Measurements from ENCODE around the gene NRXN3. TPM values are rescaled to one million over a fixed set of nuclear protein-coding genes. Genes with fewer than 3 reads are reported as not detected.

The NRXN3 gene
- polyA plus RNA-seq, 1 of the 3 experiments (the other 2 are of a cell fraction): 1.6 TPM

DNA sequence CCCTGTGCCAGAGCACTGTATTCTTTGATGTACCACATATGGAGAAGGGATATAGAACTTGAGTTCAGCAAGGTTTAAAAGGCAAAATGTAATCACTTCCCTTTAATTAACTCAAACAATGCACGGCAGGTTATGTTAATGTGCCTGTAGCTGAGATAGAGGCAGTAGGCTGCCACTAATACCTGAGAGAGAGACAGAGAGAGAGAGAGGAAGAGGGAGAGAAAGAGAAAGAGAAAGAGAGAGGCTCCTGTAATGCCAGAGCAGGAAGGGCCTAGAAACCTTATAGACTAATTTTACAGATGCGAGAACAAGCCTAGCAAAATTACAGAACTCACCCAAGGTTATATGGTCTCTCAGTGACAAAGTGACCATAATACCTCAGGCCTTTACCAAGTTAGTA lies 679.8 kb downstream of the NRXN3 start:
- no peaks in the 10 kb centered on the region for H3K27me3 ChIP-seq (ENCODE audit: insufficient read depth)
- DNase-seq: no peak
- no peak overlapping the region for H2AFZ ChIP-seq (ENCODE audit: low read depth)
- no peak overlapping the region for H3K4me2 ChIP-seq
- 69% methylated on average over 2 of the region's 2 CpGs for WGBS (ENCODE audit: low lambda C conversion rate)
- ChIA-PET CTCF (interaction anchor here (3.7 to 4.2 kb wide), 2 partner anchors 15 to 19 kb away, joined by 16 to 21 read pairs; no protein-coding TSS in a partner anchor), POLR2A (no interaction called here)
- no peak overlapping the region for H3K27ac ChIP-seq (ENCODE audit: low read depth in 2 of 2, low read length in 1 of 2)
- H3K79me2 ChIP-seq (ENCODE audit: insufficient read depth): no peaks in the 10 kb centered on the region
- no peaks in the 10 kb centered on the region for H4K20me1 ChIP-seq (ENCODE audit: insufficient read depth)
- no peaks in the 10 kb centered on the region for H3K9me3 ChIP-seq
- no peaks in the 10 kb centered on the region for H3F3A ChIP-seq (replicated peaks; ENCODE audit: insufficient read depth)
- H3K9me2 ChIP-seq: no peaks in the 10 kb centered on the region
- TF ChIP-seq FOXJ3 (CRISPR knock-in tag; IDR thresholded peaks at IDR 0.05): no peak
- TF ChIP-seq RAD21 (IDR thresholded peaks at IDR 0.05; ENCODE audit: low read length): no peak
- no peak for TF ChIP-seq NRF1 (IDR thresholded peaks at IDR 0.05; ENCODE audit: low read depth, low read length)
- TF ChIP-seq SIN3A (IDR thresholded peaks at IDR 0.05; ENCODE audit: borderline replicate concordance, low read depth, low read length): no peak
- no peak for TF ChIP-seq TAF1 (IDR thresholded peaks at IDR 0.05; ENCODE audit: borderline replicate concordance, low read depth, low read length)
- TF ChIP-seq TCF12 (IDR thresholded peaks at IDR 0.05): no peak
- no peak for TF ChIP-seq ZBTB33 (IDR thresholded peaks at IDR 0.05; ENCODE audit: borderline replicate concordance, low read depth)
- no peak for TF ChIP-seq SMC3 (IDR thresholded peaks at IDR 0.05; ENCODE audit: low read depth, low read length)
- no peak for TF ChIP-seq GABPA (IDR thresholded peaks at IDR 0.05; ENCODE audit: low read depth)
- TF ChIP-seq EZH2phosphoT487 (IDR thresholded peaks at IDR 0.05; ENCODE audit: borderline replicate concordance, low read depth): no peak
- no peak for TF ChIP-seq TEAD4 (IDR thresholded peaks at IDR 0.05; ENCODE audit: borderline replicate concordance, insufficient read depth)
- no peak for TF ChIP-seq NFIC (IDR thresholded peaks at IDR 0.05; ENCODE audit: borderline replicate concordance)
- TF ChIP-seq RCOR1 (IDR thresholded peaks at IDR 0.05; ENCODE audit: low read length): no peak
- no peak for TF ChIP-seq ELF1 (IDR thresholded peaks at IDR 0.05)
- no peak for TF ChIP-seq IRF3 (IDR thresholded peaks at IDR 0.05; ENCODE audit: low read depth, low read length)
- no peak for TF ChIP-seq POLR2AphosphoS5 (IDR thresholded peaks at IDR 0.05; ENCODE audit: low read depth, low read length)
- TF ChIP-seq, protein P1, sequence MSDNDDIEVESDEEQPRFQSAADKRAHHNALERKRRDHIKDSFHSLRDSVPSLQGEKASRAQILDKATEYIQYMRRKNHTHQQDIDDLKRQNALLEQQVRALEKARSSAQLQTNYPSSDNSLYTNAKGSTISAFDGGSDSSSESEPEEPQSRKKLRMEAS (IDR thresholded peaks at IDR 0.05; ENCODE audit: low read depth): no peak
- no peak for TF ChIP-seq MEF2A (IDR thresholded peaks at IDR 0.05; ENCODE audit: borderline replicate concordance, low read depth)
- TF ChIP-seq, protein P2, sequence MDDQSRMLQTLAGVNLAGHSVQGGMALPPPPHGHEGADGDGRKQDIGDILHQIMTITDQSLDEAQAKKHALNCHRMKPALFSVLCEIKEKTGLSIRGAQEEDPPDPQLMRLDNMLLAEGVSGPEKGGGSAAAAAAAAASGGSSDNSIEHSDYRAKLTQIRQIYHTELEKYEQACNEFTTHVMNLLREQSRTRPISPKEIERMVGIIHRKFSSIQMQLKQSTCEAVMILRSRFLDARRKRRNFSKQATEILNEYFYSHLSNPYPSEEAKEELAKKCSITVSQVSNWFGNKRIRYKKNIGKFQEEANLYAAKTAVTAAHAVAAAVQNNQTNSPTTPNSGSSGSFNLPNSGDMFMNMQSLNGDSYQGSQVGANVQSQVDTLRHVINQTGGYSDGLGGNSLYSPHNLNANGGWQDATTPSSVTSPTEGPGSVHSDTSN (IDR thresholded peaks at IDR 0.05): no peak
- TF ChIP-seq CHD2 (IDR thresholded peaks at IDR 0.05; ENCODE audit: low read length, partially characterized antibody): no peak
- H3K4me1 ChIP-seq (ENCODE audit: control insufficient read depth in 1 of 2, insufficient read depth in 2 of 2, low read depth in 1 of 2, low read length in 1 of 2): no peaks in the 10 kb centered on the region
- H3K9ac ChIP-seq: no peak overlapping the region
- no peaks in the 10 kb centered on the region for H3K36me3 ChIP-seq (replicated peaks in 1 of 2; ENCODE audit: control insufficient read depth in 1 of 2, insufficient read depth in 2 of 2, low read length in 1 of 2)
- no peak overlapping the region for H3K4me3 ChIP-seq (ENCODE audit: low read depth in 2 of 2, low read length in 1 of 2)

All from SK-N-SH (cell line).